Progenitor cell of endocrine pancreas (in vitro differentiated cells): ENCODE results near the gene PCF11. TPM values are rescaled to one million over a fixed set of nuclear protein-coding genes. Genes with fewer than 3 reads are reported as not detected.
"Not testable (repeated sequence)": the region's sequence is repeated elsewhere in the genome, so short reads cannot be mapped to it uniquely, and the experiment has no call there.

ENCODE experiments used
- DNase-seq: peaks from one replicate; pipeline ENCODE4 v3.0.0; 2021; ENCODE audit warnings: low spot score; ENCODE audit not compliant: unreplicated experiment
- H3K27ac Mint-ChIP-seq: 2 replicates; pipeline ENCODE4 v1.8.0; 2021; ENCODE audit warnings: mild to moderate bottlenecking, moderate library complexity, mixed read lengths
- H3K27me3 Mint-ChIP-seq: 2 replicates; pipeline ENCODE4 v1.8.0; 2021; ENCODE audit warnings: mixed read lengths
- H3K36me3 Mint-ChIP-seq: 2 replicates; pipeline ENCODE4 v1.8.0; 2022; ENCODE audit warnings: mixed read lengths; ENCODE audit not compliant: insufficient read depth
- H3K4me1 Mint-ChIP-seq: 2 replicates; pipeline ENCODE4 v1.8.0; 2021; ENCODE audit warnings: low read depth, mixed read lengths
- H3K4me3 Mint-ChIP-seq: 2 replicates; pipeline ENCODE4 v1.8.0; 2021; ENCODE audit warnings: low read depth, mild to moderate bottlenecking, moderate library complexity, mixed read lengths
- H3K9me3 Mint-ChIP-seq: 2 replicates; pipeline ENCODE4 v1.8.0; 2021; ENCODE audit warnings: low read depth, mixed read lengths
- CTCF ChIP-seq: fragments of 200-600 bp; sonication (generic); IDR thresholded peaks from one replicate; pipeline ENCODE4 v1.5.0; 2021; ENCODE audit warnings: antibody characterized with exemption, mild to moderate bottlenecking; ENCODE audit not compliant: unreplicated experiment
- total RNA-seq: library from RNA; stranded (reverse); gene quantifications from 2 replicates; pipeline ENCODE4 v1.2.1, GENCODE V29; 2021

The PCF11 gene
- total RNA-seq, 1 donor from 2014 or later: 69.1 TPM

- H3K36me3 Mint-ChIP-seq: peaks cover 8% of the 10 kb centered on the region
- DNase-seq: no peak
- H3K27me3 Mint-ChIP-seq: no peaks in the 10 kb centered on the region
- peaks cover 28% of the 10 kb centered on the region for H3K4me1 Mint-ChIP-seq
- no peaks in the 10 kb centered on the region for H3K9me3 Mint-ChIP-seq
- H3K4me3 Mint-ChIP-seq: peak overlapping the region; percentile 90
- H3K27ac Mint-ChIP-seq: no peak overlapping the region
- no peak for TF ChIP-seq CTCF
Measured at GRCh38 chr11:83195649-83196048, 38.7 kb downstream of the PCF11 start.

- Mint-ChIP-seq H3K27me3 (no peaks in the 10 kb centered on the region), H3K4me3 (no peak overlapping the region), H3K36me3 (peaks cover 7% of the 10 kb centered on the region), H3K27ac (no peak overlapping the region), H3K4me1 (peaks cover 12% of the 10 kb centered on the region), H3K9me3 (no peaks in the 10 kb centered on the region)
- TF ChIP-seq CTCF: no peak
- no peak for DNase-seq
Measured at GRCh38 chr11:83200035-83200434, 43.1 kb downstream of the PCF11 start.

GRCh38 chr11:83205608-83206185 lies 48.8 kb downstream of the PCF11 start:
- Mint-ChIP-seq H3K9me3 (no peaks in the 10 kb centered on the region), H3K27me3 (no peaks in the 10 kb centered on the region), H3K36me3 (peaks cover 6% of the 10 kb centered on the region), H3K4me3 (no peak overlapping the region), H3K4me1 (no peaks in the 10 kb centered on the region), H3K27ac (no peak overlapping the region)
- no peak for TF ChIP-seq CTCF
- DNase-seq: no peak

GRCh38 chr11:83206221-83206620 lies 49.3 kb downstream of the PCF11 start:
- no peaks in the 10 kb centered on the region for H3K4me1 Mint-ChIP-seq
- peaks cover 6% of the 10 kb centered on the region for H3K36me3 Mint-ChIP-seq
- H3K4me3 Mint-ChIP-seq: no peak overlapping the region
- no peaks in the 10 kb centered on the region for H3K27me3 Mint-ChIP-seq
- no peak overlapping the region for H3K27ac Mint-ChIP-seq
- no peak for DNase-seq
- no peaks in the 10 kb centered on the region for H3K9me3 Mint-ChIP-seq
- TF ChIP-seq CTCF: no peak

GRCh38 chr11:83206771-83207382 lies 49.9 kb downstream of the PCF11 start:
- H3K4me3 Mint-ChIP-seq, H3K27ac Mint-ChIP-seq, DNase-seq: not testable (repeated sequence)

GRCh38 chr11:83219095-83219494 lies 62.2 kb downstream of the PCF11 start:
- Mint-ChIP-seq H3K36me3 (peaks cover 3% of the 10 kb centered on the region), H3K4me1 (no peaks in the 10 kb centered on the region), H3K27ac (no peak overlapping the region), H3K4me3 (no peak overlapping the region), H3K9me3 (no peaks in the 10 kb centered on the region), H3K27me3 (no peaks in the 10 kb centered on the region)
- no peak for DNase-seq
- peak; percentile 51 for TF ChIP-seq CTCF

More at GRCh38 chr11:83206771-83207382, 49.9 kb downstream of the PCF11 start:
- H3K27me3 Mint-ChIP-seq, H3K4me1 Mint-ChIP-seq, H3K36me3 Mint-ChIP-seq, H3K9me3 Mint-ChIP-seq: not testable (repeated sequence)
